Uterus (tissue), 2 donors: ENCODE results near the gene ETHE1.

Experiments used
- POLR2A ChIP-seq, 2 donors: fragments of 450-650 bp; IDR thresholded peaks; one replicate each; pipeline ENCODE4 v1.6.1; 2016; ENCODE audit warnings: antibody characterized with exemption in 2 of 2, mild to moderate bottlenecking in 1 of 2, moderate library complexity in 1 of 2
- TF ChIP-seq, protein P1 (sequence below), 4 experiments: fragments of 200-600 bp in 2 of 4; fragments of 450-650 bp in 2 of 4; sonication (generic) in 2 of 4; IDR thresholded peaks; one replicate each; pipeline ENCODE4 v1.5.1; 2016 to 2019; ENCODE audit warnings: antibody characterized with exemption in 4 of 4, mild to moderate bottlenecking in 2 of 4, moderate library complexity in 1 of 4

DNA sequence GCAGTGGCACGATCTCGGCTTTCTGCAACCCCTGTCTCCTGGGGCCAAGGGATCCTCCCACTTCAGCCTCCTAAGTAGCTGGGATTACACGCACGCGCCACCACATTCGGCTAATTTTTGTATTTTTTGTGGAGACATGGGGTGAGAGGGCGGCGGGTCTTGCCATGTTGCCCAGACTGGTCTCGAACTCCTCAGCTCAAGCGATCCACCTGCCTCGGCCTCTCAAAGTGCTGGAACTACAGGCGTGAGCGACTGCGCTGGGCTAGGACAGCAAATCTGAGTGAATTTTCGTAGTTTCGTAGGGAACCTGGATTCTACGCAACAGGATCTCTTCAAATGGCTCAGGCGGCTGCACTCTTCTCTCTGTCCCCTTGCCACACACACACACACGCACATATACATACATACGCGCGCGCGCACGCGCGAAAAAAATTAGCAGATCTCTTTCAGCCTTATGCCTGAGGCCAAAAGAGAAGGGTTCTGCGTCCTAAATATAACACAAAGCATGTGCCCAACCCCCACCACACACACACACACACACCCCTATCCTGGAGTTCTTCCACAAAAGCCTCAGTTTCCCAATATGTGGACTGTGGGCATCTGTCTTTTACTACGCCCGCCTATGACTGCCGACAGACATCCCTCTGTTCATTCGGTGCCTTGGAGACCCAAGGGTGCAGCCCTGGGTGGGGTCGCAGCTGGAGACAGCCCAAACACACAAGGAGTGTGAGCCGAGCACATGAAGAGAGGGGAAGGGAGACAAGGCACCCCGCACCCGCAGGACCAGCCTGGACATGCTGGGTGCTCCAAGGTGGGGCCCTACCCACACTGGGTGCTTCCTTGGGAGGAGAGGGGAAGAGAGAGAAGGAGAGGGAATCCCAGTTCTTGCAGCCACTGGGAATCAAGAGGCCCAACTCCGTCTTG is 49.2 kb upstream of the ETHE1 start:
- TF ChIP-seq, protein P1, sequence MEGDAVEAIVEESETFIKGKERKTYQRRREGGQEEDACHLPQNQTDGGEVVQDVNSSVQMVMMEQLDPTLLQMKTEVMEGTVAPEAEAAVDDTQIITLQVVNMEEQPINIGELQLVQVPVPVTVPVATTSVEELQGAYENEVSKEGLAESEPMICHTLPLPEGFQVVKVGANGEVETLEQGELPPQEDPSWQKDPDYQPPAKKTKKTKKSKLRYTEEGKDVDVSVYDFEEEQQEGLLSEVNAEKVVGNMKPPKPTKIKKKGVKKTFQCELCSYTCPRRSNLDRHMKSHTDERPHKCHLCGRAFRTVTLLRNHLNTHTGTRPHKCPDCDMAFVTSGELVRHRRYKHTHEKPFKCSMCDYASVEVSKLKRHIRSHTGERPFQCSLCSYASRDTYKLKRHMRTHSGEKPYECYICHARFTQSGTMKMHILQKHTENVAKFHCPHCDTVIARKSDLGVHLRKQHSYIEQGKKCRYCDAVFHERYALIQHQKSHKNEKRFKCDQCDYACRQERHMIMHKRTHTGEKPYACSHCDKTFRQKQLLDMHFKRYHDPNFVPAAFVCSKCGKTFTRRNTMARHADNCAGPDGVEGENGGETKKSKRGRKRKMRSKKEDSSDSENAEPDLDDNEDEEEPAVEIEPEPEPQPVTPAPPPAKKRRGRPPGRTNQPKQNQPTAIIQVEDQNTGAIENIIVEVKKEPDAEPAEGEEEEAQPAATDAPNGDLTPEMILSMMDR (IDR thresholded peaks at IDR 0.05): no peak
- TF ChIP-seq POLR2A (IDR thresholded peaks at IDR 0.05): no peak
